ENCODE measurements around the gene RARB. TPM values are rescaled to one million over a fixed set of nuclear protein-coding genes. Genes with fewer than 3 reads are reported as not detected.

The RARB gene
- total RNA-seq, 1 donor from 2014 or later: 5.6 TPM

GRCh38 chr3:25554376-25554775 lies 126.3 kb downstream of the RARB start:
- intact Hi-C loops (cut with DNase I): no loop called here
- DNase-seq: no peak
- no peaks in the 10 kb centered on the region for H3K9me3 ChIP-seq
- no peaks in the 10 kb centered on the region for H3K27me3 ChIP-seq (ENCODE audit: low read depth)
- TF ChIP-seq CTCF (IDR thresholded peaks at IDR 0.05): no peak
- no peak overlapping the region for H3K4me3 ChIP-seq
- H3K4me1 ChIP-seq: peaks cover 13% of the 10 kb centered on the region
- H3K27ac ChIP-seq: no peak overlapping the region
- ATAC-seq: no peak
- H3K36me3 ChIP-seq: no peaks in the 10 kb centered on the region

- no peak for ATAC-seq
- intact Hi-C loops (cut with DNase I): no loop called here
- Histone ChIP-seq H3K4me3 (no peak overlapping the region), H3K27ac (no peak overlapping the region), H3K36me3 (no peaks in the 10 kb centered on the region), H3K27me3 (ENCODE audit: low read depth) (no peaks in the 10 kb centered on the region), H3K4me1 (peaks cover 13% of the 10 kb centered on the region), H3K9me3 (no peaks in the 10 kb centered on the region)
- no peak for DNase-seq
- no peak for TF ChIP-seq CTCF (IDR thresholded peaks at IDR 0.05)
Measured at GRCh38 chr3:25555695-25556437, 127.8 kb downstream of the RARB start.

- ATAC-seq: no peak
- no peak overlapping the region for H3K27ac ChIP-seq
- no peaks in the 10 kb centered on the region for H3K27me3 ChIP-seq (ENCODE audit: low read depth)
- TF ChIP-seq CTCF (IDR thresholded peaks at IDR 0.05): no peak
- peaks cover 13% of the 10 kb centered on the region for H3K4me1 ChIP-seq
- DNase-seq: no peak
- no peak overlapping the region for H3K4me3 ChIP-seq
- intact Hi-C loops (cut with DNase I): no loop called here
- no peaks in the 10 kb centered on the region for H3K36me3 ChIP-seq
- no peaks in the 10 kb centered on the region for H3K9me3 ChIP-seq
Measured at GRCh38 chr3:25556447-25556846, 128.4 kb downstream of the RARB start.

- Histone ChIP-seq H3K4me1 (peaks cover 13% of the 10 kb centered on the region), H3K27me3 (ENCODE audit: low read depth) (no peaks in the 10 kb centered on the region), H3K4me3 (no peak overlapping the region), H3K27ac (no peak overlapping the region), H3K36me3 (no peaks in the 10 kb centered on the region), H3K9me3 (no peaks in the 10 kb centered on the region)
- no peak for ATAC-seq
- no peak for DNase-seq
- TF ChIP-seq CTCF (IDR thresholded peaks at IDR 0.05): no peak
- intact Hi-C loops (cut with DNase I): no loop called here
Measured at GRCh38 chr3:25557694-25558093, 129.6 kb downstream of the RARB start.

GRCh38 chr3:25558121-25558520 lies 130.1 kb downstream of the RARB start:
- H3K4me3 ChIP-seq: no peak overlapping the region
- TF ChIP-seq CTCF (IDR thresholded peaks at IDR 0.05): no peak
- H3K36me3 ChIP-seq: no peaks in the 10 kb centered on the region
- peaks cover 13% of the 10 kb centered on the region for H3K4me1 ChIP-seq
- H3K27ac ChIP-seq: no peak overlapping the region
- DNase-seq (no peak), ATAC-seq (peak; percentile 36 to 51)
- intact Hi-C loops (cut with DNase I): no loop called here
- H3K27me3 ChIP-seq (ENCODE audit: low read depth): no peaks in the 10 kb centered on the region
- H3K9me3 ChIP-seq: no peaks in the 10 kb centered on the region
